K562 (cell line): ENCODE data around the gene SRP54. TPM values are rescaled to one million over a fixed set of nuclear protein-coding genes. Genes with fewer than 3 reads are reported as not detected.

Experiments used
- ELF1 ChIP-seq: fragments of 200-800 bp; sonication (Bioruptor generic); IDR thresholded peaks from 2 replicates; pipeline ENCODE4 v1.6.1; 2016; ENCODE audit warnings: missing genetic modification characterization, missing compliant biosample characterization
- ERF ChIP-seq: fragments of 450-650 bp; formaldehyde crosslinking; IDR thresholded peaks from 2 replicates; pipeline ENCODE4 v1.4.0; 2020; ENCODE audit warnings: mild to moderate bottlenecking, mixed read lengths
- MYC ChIP-seq, 2 experiments: fragments of 250-450 bp in 1 of 2; sonication (Bioruptor Pico) in 1 of 2; IDR thresholded peaks; 2 replicates each; pipeline versions ENCODE4 v1.5.1 to v1.6.1; 2012 to 2021; ENCODE audit warnings: low read depth in 2 of 2, borderline replicate concordance in 1 of 2, improper control_type of control experiment in 1 of 2, low read length in 1 of 2, mild to moderate bottlenecking in 1 of 2, moderate library complexity in 1 of 2
- SIRT6 ChIP-seq: IDR thresholded peaks from one replicate; pipeline ENCODE4 v1.6.1; 2012; ENCODE audit warnings: low read depth, mild to moderate bottlenecking, control low read depth, inconsistent platforms, low read length, moderate library complexity
- SP2 ChIP-seq: IDR thresholded peaks from 2 replicates; pipeline ENCODE4 v1.6.1; 2011; ENCODE audit warnings: mild to moderate bottlenecking, low read depth, low read length, moderate library complexity; ENCODE audit not compliant: poor library complexity, severe bottlenecking; ENCODE audit errors: extremely low read depth
- SRSF7 ChIP-seq: fragments of 200-400 bp; formaldehyde crosslinking; optimal IDR thresholded peaks from 2 replicates; pipeline ENCODE3; 2017; ENCODE audit warnings: mild to moderate bottlenecking, low read depth, low read length
- TFAM ChIP-seq: fragments of 250-450 bp; sonication (Bioruptor Pico); conservative IDR thresholded peaks from 2 replicates; pipeline ENCODE4 v1.5.0; 2021; ENCODE audit warnings: mild to moderate bottlenecking, moderate library complexity
- ZKSCAN8 ChIP-seq: fragments of 200-800 bp; sonication (Bioruptor generic); IDR thresholded peaks from 2 replicates; pipeline ENCODE4 v1.6.1; 2016; ENCODE audit warnings: missing genetic modification characterization, missing compliant biosample characterization
- ZNF184 ChIP-seq: sonication (generic); formaldehyde crosslinking; IDR thresholded peaks from 2 replicates; pipeline ENCODE4 v1.5.0; 2020; ENCODE audit warnings: missing genetic modification reagents
- ZNF699 ChIP-seq: fragments of 250-450 bp; sonication (Bioruptor Pico); IDR thresholded peaks from 2 replicates; pipeline ENCODE4 v1.8.0; 2021; ENCODE audit warnings: mild to moderate bottlenecking, moderate library complexity; ENCODE audit not compliant: insufficient replicate concordance
- ZNF785 ChIP-seq: fragments of 250-450 bp; sonication (Bioruptor Pico); IDR thresholded peaks from 2 replicates; pipeline ENCODE4 v1.4.0; 2020; ENCODE audit warnings: mild to moderate bottlenecking
- polyA plus RNA-seq, 8 experiments: library from polyadenylated mRNA; depleted of rRNA in 4 of 8; stranded (reverse) in 5 of 8; unstranded in 3 of 8; fragments of >200 nt; fragmentation: Nextera tagmentation in 2 of 8; fragmentation: Illumina TruSeq in 1 of 8; extraction: Ambion mirVana in 2 of 8; extraction: Trizol in 1 of 8; gene quantifications; 2 replicates each; pipeline versions ENCODE4 v1.2.1 to v1.2.3, GENCODE V29; 2011 to 2014; ENCODE audit warnings: inconsistent platforms in 1 of 8, missing spikeins in 1 of 8
- total RNA-seq, 7 experiments: library from RNA; depleted of rRNA in 6 of 7; stranded (reverse); fragments of >200 nt in 6 of 7; fragmentation: Illumina TruSeq in 2 of 7; extraction: Trizol in 2 of 7; gene quantifications; 2 replicates each; pipeline versions ENCODE4 v1.2.1 to v1.2.3, GENCODE V29; 2011 to 2021; ENCODE audit warnings: low replicate concordance in 1 of 7
- TF ChIP-seq, protein P1 (sequence below): fragments of 200-800 bp; sonication (Bioruptor generic); IDR thresholded peaks from 2 replicates; pipeline ENCODE4 v1.6.1; 2017; ENCODE audit warnings: missing genetic modification characterization, missing compliant biosample characterization
- TF ChIP-seq, protein P2 (sequence below): sonication (generic); formaldehyde crosslinking; IDR thresholded peaks from 2 replicates; pipeline ENCODE4 v1.8.1; 2022; ENCODE audit warnings: missing genetic modification reagents
- TF ChIP-seq, protein P3 (sequence below): fragments of 450-650 bp; IDR thresholded peaks from 2 replicates; pipeline ENCODE4 v1.6.1; 2017; ENCODE audit warnings: antibody characterized with exemption, mild to moderate bottlenecking

The SRP54 gene
- total and polyA plus RNA-seq, 9 of the 15 experiments (the other 6 are each of a cell fraction or from before 2014, with no cell fraction given): 28.6 to 69.8 (median 51.7) TPM

DNA sequence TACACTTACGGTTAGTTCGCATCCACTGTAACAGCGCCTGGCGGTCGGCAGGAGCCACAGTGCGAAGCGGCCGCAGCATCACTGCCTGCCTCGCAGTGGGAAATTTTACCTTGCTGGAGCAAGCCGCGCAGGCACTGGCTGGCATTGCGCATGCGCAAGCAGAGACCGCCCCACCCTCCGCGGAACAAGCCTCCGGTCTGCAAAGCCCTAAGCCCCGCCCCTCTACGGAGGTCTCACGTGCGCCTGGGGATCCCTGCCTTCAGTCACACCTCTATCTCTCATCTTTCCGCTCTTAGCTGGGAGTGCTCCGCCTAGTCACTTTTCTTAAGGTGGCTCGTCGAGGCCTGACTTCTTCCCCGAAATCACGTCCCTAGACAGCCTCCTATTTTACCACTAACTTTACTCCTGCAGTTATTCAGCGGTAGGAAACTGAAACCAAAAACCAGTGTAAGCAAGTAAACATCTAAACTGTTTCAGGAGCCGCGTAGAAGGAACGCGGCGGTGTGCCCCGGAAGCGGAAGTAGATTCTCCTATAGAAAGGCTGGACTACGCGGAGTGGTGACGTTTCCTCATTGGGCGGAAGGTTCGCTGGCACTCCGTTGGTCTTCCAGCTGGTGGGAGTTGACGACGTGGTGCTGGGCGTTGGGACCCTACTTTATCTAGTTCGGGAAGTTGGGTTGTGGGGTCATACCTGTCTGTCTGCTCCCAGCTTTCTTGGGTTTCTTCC is at the start of gene SRP54 (continued):
- TF ChIP-seq, protein P1, sequence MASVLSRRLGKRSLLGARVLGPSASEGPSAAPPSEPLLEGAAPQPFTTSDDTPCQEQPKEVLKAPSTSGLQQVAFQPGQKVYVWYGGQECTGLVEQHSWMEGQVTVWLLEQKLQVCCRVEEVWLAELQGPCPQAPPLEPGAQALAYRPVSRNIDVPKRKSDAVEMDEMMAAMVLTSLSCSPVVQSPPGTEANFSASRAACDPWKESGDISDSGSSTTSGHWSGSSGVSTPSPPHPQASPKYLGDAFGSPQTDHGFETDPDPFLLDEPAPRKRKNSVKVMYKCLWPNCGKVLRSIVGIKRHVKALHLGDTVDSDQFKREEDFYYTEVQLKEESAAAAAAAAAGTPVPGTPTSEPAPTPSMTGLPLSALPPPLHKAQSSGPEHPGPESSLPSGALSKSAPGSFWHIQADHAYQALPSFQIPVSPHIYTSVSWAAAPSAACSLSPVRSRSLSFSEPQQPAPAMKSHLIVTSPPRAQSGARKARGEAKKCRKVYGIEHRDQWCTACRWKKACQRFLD: no peak
- TF ChIP-seq ZNF785: no peak
- no peak for TF ChIP-seq SRSF7
- TF ChIP-seq TFAM (CRISPR knock-in tag): no peak
- TF ChIP-seq SP2: no peak
- TF ChIP-seq SIRT6: no peak
- TF ChIP-seq, protein P2, sequence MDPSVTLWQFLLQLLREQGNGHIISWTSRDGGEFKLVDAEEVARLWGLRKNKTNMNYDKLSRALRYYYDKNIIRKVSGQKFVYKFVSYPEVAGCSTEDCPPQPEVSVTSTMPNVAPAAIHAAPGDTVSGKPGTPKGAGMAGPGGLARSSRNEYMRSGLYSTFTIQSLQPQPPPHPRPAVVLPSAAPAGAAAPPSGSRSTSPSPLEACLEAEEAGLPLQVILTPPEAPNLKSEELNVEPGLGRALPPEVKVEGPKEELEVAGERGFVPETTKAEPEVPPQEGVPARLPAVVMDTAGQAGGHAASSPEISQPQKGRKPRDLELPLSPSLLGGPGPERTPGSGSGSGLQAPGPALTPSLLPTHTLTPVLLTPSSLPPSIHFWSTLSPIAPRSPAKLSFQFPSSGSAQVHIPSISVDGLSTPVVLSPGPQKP (CRISPR knock-in tag): no peak
- TF ChIP-seq ZKSCAN8 (CRISPR knock-in tag): no peak
- TF ChIP-seq MYC (IDR thresholded peaks at IDR 0.05; ENCODE audit: low read depth, low read length): peak; percentile 87
- TF ChIP-seq MYC (CRISPR knock-in tag; IDR thresholded peaks at IDR 0.05; ENCODE audit: borderline replicate concordance, low read depth): no peak
- no peak for TF ChIP-seq ERF (CRISPR knock-in tag)
- TF ChIP-seq ZNF699 (CRISPR knock-in tag): no peak
- no peak for TF ChIP-seq ZNF184 (CRISPR knock-in tag)
- TF ChIP-seq, protein P3, sequence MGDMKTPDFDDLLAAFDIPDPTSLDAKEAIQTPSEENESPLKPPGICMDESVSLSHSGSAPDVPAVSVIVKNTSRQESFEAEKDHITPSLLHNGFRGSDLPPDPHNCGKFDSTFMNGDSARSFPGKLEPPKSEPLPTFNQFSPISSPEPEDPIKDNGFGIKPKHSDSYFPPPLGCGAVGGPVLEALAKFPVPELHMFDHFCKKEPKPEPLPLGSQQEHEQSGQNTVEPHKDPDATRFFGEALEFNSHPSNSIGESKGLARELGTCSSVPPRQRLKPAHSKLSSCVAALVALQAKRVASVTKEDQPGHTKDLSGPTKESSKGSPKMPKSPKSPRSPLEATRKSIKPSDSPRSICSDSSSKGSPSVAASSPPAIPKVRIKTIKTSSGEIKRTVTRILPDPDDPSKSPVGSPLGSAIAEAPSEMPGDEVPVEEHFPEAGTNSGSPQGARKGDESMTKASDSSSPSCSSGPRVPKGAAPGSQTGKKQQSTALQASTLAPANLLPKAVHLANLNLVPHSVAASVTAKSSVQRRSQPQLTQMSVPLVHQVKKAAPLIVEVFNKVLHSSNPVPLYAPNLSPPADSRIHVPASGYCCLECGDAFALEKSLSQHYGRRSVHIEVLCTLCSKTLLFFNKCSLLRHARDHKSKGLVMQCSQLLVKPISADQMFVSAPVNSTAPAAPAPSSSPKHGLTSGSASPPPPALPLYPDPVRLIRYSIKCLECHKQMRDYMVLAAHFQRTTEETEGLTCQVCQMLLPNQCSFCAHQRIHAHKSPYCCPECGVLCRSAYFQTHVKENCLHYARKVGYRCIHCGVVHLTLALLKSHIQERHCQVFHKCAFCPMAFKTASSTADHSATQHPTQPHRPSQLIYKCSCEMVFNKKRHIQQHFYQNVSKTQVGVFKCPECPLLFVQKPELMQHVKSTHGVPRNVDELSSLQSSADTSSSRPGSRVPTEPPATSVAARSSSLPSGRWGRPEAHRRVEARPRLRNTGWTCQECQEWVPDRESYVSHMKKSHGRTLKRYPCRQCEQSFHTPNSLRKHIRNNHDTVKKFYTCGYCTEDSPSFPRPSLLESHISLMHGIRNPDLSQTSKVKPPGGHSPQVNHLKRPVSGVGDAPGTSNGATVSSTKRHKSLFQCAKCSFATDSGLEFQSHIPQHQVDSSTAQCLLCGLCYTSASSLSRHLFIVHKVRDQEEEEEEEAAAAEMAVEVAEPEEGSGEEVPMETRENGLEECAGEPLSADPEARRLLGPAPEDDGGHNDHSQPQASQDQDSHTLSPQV: 0 out of 2 replicates have a peak, but pooled peaks have one; percentile 50
- peak; percentile 89 for TF ChIP-seq ELF1
